ENCODE results near the gene ATG9B.
"Not testable (repeated sequence)": the region's sequence is repeated elsewhere in the genome, so short reads cannot be mapped to it uniquely, and the experiment has no call there.

The ATG9B gene

DNA sequence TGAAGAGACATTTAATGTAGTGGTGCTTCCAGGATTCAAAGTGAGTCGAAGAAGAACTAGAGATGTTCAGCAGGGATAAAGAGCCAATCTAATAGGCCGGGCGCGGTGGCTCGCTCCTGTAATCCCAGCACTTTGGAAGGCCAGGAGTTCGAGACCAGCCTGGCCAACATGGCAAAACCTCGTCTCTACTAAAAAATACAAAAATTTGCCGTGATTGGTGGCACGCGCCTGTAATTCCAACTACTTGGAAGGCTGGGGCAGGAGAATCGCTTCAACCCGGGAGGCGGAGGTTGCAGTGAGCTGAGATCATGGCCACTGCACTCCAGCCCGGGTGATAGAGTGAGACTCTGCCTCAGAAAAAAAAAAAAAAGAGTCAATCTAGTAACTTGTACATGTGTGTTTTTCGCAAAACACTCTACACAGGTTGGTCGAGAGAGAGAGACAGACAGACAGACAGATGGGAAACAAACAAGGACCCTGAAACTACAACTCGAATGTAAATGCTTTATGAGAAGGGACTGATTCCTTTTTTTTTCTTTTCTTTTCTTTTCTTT lies 4.7 kb upstream of the ATG9B start:
- in situ Hi-C loops (cut with HindIII; ENCODE audit: low sequenced_read_pairs), result no loop called here
- DNase-seq (ENCODE audit: low read depth, low spot score), result no peak
- H3K4me3 ChIP-seq (ENCODE audit: low read depth, low read length), result peak overlapping the region; percentile 88
- TF ChIP-seq, protein P1, sequence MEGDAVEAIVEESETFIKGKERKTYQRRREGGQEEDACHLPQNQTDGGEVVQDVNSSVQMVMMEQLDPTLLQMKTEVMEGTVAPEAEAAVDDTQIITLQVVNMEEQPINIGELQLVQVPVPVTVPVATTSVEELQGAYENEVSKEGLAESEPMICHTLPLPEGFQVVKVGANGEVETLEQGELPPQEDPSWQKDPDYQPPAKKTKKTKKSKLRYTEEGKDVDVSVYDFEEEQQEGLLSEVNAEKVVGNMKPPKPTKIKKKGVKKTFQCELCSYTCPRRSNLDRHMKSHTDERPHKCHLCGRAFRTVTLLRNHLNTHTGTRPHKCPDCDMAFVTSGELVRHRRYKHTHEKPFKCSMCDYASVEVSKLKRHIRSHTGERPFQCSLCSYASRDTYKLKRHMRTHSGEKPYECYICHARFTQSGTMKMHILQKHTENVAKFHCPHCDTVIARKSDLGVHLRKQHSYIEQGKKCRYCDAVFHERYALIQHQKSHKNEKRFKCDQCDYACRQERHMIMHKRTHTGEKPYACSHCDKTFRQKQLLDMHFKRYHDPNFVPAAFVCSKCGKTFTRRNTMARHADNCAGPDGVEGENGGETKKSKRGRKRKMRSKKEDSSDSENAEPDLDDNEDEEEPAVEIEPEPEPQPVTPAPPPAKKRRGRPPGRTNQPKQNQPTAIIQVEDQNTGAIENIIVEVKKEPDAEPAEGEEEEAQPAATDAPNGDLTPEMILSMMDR (IDR thresholded peaks at IDR 0.05; ENCODE audit: low read depth, low read length), result no peak

DNA sequence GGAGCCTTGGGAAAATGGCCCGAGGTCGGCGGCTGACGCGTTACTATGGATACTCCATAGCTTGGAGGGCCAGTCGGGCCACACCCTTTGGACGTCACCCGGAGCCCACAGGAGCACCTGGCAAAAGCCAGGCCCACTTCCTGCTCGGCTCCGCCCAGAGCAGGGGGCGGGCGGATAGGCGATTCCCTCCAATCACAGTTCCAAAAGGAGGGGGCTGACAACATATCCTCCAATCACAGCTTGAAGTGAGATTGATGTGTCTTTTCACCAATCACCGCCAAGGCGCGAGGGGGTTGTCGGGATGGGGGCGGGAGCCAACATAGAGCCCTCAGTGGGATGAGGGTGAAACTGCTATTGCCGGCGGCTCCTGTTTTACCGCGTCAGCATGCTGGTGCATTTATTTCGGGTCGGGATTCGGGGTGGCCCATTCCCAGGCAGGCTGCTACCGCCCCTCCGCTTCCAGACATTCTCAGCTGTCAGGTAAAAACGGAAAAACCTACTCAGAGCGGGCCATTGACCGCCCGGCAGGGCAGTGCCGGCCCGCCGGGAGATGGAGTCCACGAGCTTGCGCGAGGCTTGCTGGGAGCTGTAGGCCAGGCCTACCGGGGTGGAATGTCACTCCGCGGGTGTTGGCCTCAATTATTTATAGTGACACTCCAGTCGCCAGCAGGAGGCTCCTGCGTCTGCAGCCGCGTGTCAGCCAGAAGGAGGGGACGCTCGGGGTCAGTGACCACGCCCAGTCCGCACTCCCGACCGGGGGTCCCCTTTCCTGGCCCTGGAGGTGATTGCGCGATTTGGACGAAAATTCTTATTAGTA lies 4.0 kb upstream of the ATG9B start, which contains the start of gene ABCB8:
Gene ABCB8 (plus strand): TSS at position 320 of the 817 bp plus-strand sequence. CDS start 66 bp downstream, at position 386.
- TF ChIP-seq, protein P1 (IDR thresholded peaks at IDR 0.05; ENCODE audit: low read depth, low read length), result peak; percentile 40
- peak within 1 kb of the TSS; percentile 88 for H3K4me3 ChIP-seq (ENCODE audit: low read depth, low read length)
- in situ Hi-C loops (cut with HindIII; ENCODE audit: low sequenced_read_pairs), result no loop called here
- DNase-seq (ENCODE audit: low read depth, low spot score), result peak; percentile 100

DNA sequence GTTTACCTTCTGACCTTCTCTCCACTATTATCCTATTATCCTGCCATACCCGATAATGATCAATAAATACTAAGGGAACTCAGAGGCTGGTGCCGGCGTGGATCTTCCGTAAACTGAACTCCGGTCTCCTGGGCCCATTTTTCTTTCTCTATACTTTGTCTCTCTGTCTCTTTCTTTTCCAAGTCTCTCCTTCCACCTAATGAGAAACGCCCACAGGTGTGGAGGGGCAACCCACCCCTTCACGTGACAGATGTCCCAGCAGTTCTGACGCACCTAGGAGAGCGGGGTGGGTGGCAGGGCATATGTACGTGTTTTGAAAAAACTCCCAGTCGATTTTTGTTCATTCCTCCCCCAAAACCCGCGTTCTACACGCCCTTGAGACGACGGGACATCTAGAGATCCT lies 3.4 kb upstream of the ATG9B start:
- peak overlapping the region; percentile 88 for H3K4me3 ChIP-seq (ENCODE audit: low read depth, low read length)
- in situ Hi-C loops (cut with HindIII; ENCODE audit: low sequenced_read_pairs); DNase-seq (ENCODE audit: low read depth, low spot score): not testable (repeated sequence)

DNA sequence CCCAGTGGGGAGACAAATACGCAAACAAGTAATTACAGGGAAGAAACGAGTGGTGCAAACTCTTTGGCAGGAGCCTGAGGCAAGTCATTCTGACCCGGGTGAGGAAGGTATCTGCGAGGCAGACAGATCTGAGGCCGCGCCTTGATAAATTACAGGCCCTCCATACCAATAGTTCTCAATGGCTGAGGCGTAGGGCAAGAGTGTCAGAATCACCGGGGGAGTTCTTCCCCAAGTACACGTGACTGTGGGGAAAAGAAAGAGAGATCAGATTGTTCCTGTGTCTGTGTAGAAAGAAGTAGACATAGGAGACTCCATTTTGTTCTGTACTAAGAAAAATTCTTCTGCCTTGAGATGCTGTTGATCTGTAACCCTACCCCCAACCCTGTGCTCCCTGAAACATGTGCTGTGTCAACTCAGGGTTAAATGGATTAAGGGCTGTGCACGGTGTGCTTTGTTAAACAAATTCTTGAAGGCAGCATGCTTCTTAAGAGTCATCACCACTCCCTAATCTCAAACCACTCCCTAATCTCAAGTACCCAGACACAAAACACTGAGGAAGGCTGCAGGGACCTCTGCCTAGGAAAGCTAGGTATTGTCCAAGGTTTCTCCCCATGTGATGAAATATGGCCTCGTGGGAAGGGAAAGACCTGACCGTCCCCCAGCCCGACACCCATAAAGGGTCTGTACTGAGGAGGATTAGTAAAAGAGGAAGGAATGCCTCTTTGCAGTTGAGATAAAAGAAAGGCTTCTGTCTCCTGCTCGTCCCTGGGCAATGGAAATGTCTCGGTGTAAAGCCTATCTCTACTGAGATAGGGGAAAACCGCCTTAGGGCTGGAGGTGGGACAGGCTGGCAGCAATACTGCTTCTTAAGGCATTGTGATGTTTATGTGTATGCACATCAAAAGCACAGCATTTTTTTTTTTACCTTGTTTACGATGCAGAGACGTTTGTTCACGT lies 2.8 kb upstream of the ATG9B start:
- in situ Hi-C loops (cut with HindIII; ENCODE audit: low sequenced_read_pairs); DNase-seq (ENCODE audit: low read depth, low spot score): not testable (repeated sequence)
- peak overlapping the region; percentile 88 for H3K4me3 ChIP-seq (ENCODE audit: low read depth, low read length)

DNA sequence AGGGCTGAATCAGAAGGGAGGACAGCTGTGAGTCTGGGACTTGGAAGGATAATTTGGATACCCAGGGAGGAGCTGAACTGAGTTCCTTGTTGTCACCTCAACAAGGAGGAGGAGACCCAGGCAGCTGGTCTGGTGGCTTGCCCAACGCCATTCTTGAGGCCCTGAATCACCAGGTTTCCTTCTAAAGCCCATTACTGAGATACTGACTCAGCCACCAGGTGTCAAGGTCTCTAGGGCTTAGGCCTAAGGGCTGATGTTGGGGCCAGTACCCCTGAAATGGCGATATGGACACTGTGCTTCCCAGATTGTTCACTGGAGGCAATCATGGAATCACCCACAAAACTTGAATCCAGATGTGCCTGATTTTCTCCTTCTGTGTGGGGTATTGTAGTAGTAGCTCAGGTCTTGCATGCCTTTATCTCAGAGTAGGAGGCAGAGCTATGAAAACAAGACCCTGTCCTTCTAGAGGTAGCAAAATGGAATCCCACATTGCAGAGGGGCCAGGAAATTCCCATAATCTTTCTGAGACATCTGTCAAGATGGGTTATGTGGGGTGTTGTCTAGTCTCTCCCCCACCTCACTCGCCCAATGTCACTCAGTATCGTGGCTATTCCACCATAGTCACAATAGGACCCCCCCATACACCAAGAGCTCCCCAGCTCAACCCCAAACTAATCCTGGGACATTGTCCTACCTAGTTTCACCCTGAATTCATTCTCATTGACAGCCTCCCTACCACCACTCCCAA lies 1.8 kb upstream of the ATG9B start:
- peak; percentile 18 for DNase-seq (ENCODE audit: low read depth, low spot score)
- H3K4me3 ChIP-seq (ENCODE audit: low read depth, low read length), result no peak overlapping the region
- TF ChIP-seq, protein P1 (IDR thresholded peaks at IDR 0.05; ENCODE audit: low read depth, low read length), result no peak
- in situ Hi-C loops (cut with HindIII; ENCODE audit: low sequenced_read_pairs), result no loop called here

- in situ Hi-C loops (cut with HindIII; ENCODE audit: low sequenced_read_pairs), result no loop called here
These were observed 1.1 kb downstream of the ATG9B start for GRCh38 chr7:151023232-151023631.

More at GRCh38 chr7:151023232-151023631, 1.1 kb downstream of the ATG9B start:
- TF ChIP-seq, protein P1 (IDR thresholded peaks at IDR 0.05; ENCODE audit: low read depth, low read length), result no peak
- H3K4me3 ChIP-seq (ENCODE audit: low read depth, low read length), result no peak overlapping the region
- DNase-seq (ENCODE audit: low read depth, low spot score), result no peak
